Tibial nerve (tissue), 4 donors: ENCODE results near the gene PRKCD. TPM values are rescaled to one million over a fixed set of nuclear protein-coding genes. Genes with fewer than 3 reads are reported as not detected.
A peak's percentile ranks its signal among the peaks of the same experiment; 100 is the strongest.

Experiments
- DNase-seq, 2 donors: peaks; one replicate each; pipeline ENCODE4 v3.0.0-alpha.2; 2019; ENCODE audit warnings: low spot score in 2 of 2
- H3K27ac ChIP-seq, 4 donors: fragments of 200-600 bp; sonication (generic) in 3 of 4; one replicate each; pipeline ENCODE4 v1.5.1; 2017 to 2019; ENCODE audit warnings: mild to moderate bottlenecking in 1 of 4
- H3K27me3 ChIP-seq, 2 donors: fragments of 200-600 bp; sonication (generic) in 1 of 2; one replicate each; pipeline versions ENCODE4 v1.5.1 to v1.6.0; 2017 to 2019
- H3K36me3 ChIP-seq, 3 donors: fragments of 200-600 bp; sonication (generic); one replicate each; pipeline ENCODE4 v1.5.1; 2018 to 2019
- H3K4me1 ChIP-seq, 4 donors: fragments of 200-600 bp; sonication (generic) in 3 of 4; one replicate each; pipeline ENCODE4 v1.5.1; 2017 to 2019
- H3K4me3 ChIP-seq, 4 donors: fragments of 200-600 bp; sonication (generic) in 3 of 4; one replicate each; pipeline ENCODE4 v1.5.1; 2017 to 2019; ENCODE audit warnings: mild to moderate bottlenecking in 1 of 4, moderate library complexity in 1 of 4
- H3K9me3 ChIP-seq, 4 donors: fragments of 200-600 bp; sonication (generic) in 3 of 4; one replicate each; pipeline ENCODE4 v1.5.1; 2017 to 2019
- EP300 ChIP-seq, 2 donors: sonication (generic); formaldehyde crosslinking; IDR thresholded peaks; one replicate each; pipeline ENCODE4 v1.6.1; 2017; ENCODE audit warnings: antibody characterized with exemption in 2 of 2, mild to moderate bottlenecking in 1 of 2
- POLR2A ChIP-seq, 2 donors: fragments of 450-650 bp; IDR thresholded peaks; one replicate each; pipeline ENCODE4 v1.6.1; 2017; ENCODE audit warnings: antibody characterized with exemption in 2 of 2, mild to moderate bottlenecking in 2 of 2, moderate library complexity in 2 of 2
- WGBS, 2 donors: methylation state at CpG; one replicate each; pipeline ENCODE4 v1.1.5; 2018; 5-methylcytosine and 5-hydroxymethylcytosine counted together
- total RNA-seq, 4 donors: library from RNA; depleted of rRNA; stranded (reverse); fragments of >200 nt; gene quantifications; one replicate each; pipeline ENCODE4 v1.1.0, GENCODE V29; 2016
- TF ChIP-seq, protein P1 (sequence below), 5 experiments: fragments of 200-600 bp in 3 of 5; fragments of 450-650 bp in 2 of 5; sonication (generic) in 3 of 5; IDR thresholded peaks; one replicate each; pipeline ENCODE4 v1.5.1; 2016 to 2019; ENCODE audit warnings: antibody characterized with exemption in 5 of 5, mild to moderate bottlenecking in 3 of 5, moderate library complexity in 2 of 5

PRKCD gene
- total RNA-seq, 4 donors from 2014 or later: 13.5 to 30.6 (median 19.9) TPM

DNA sequence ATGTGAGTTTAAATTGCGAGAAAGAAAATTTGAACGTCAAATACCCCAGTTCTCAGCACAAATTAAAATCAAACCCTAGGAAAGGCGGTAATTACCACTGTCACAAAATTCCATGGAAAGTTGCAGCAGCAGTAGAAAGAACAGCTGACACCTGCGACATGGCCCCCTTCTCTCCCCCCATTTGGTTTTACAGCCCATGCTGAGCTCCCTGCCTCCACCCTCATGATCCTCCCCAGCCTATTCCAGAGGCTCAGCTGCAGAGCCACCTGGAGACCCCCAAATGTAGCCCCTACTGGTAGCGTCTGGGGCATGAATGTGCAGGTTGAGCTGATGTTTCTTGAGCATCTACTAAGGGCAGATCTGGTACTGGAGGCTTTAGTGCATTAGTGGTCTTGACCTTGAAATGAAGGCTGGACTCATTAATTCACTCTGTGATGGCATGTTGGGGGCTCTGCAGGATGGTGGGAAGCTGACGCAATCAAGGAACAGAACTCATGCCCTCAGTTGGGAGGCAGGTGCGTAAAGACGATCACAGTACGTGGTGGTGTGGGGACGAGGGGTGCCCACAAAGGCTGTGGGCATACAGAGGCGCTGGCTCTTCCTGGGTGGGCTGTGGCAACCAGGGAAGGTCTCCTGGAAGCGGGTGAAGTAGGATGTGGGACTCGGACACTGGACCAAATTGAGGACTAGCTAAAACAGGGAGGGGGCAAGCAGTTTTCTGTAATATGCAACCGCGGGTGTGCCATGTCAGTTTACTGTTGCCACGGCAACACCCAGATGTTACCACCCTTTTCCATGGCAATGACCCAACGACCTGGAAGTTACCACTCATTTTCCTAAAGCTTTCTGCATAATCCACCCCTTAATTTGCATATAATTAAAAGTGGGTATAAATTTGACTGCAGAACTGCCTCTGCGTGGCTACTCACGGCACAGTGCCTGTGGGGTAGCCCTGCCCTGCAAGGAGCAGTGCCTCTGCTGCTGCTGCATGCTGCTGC is 39.8 kb downstream of the PRKCD start:
- no peak overlapping the region for H3K27ac ChIP-seq
- no peaks in the 10 kb centered on the region for H3K36me3 ChIP-seq
- peaks cover 0 to 5% (median 0%) of the 10 kb centered on the region in 4 donors for H3K4me1 ChIP-seq
- TF ChIP-seq POLR2A (IDR thresholded peaks at IDR 0.05): no peak
- no peak for TF ChIP-seq EP300 (IDR thresholded peaks at IDR 0.05)
- TF ChIP-seq, protein P1, sequence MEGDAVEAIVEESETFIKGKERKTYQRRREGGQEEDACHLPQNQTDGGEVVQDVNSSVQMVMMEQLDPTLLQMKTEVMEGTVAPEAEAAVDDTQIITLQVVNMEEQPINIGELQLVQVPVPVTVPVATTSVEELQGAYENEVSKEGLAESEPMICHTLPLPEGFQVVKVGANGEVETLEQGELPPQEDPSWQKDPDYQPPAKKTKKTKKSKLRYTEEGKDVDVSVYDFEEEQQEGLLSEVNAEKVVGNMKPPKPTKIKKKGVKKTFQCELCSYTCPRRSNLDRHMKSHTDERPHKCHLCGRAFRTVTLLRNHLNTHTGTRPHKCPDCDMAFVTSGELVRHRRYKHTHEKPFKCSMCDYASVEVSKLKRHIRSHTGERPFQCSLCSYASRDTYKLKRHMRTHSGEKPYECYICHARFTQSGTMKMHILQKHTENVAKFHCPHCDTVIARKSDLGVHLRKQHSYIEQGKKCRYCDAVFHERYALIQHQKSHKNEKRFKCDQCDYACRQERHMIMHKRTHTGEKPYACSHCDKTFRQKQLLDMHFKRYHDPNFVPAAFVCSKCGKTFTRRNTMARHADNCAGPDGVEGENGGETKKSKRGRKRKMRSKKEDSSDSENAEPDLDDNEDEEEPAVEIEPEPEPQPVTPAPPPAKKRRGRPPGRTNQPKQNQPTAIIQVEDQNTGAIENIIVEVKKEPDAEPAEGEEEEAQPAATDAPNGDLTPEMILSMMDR (IDR thresholded peaks at IDR 0.05): no peak
- no peak for DNase-seq
- 81 to 83% methylated on average over 19 of the region's 19 CpGs for WGBS, 2 donors
- no peaks in the 10 kb centered on the region for H3K9me3 ChIP-seq
- H3K27me3 ChIP-seq: no peaks in the 10 kb centered on the region
- H3K4me3 ChIP-seq: no peak overlapping the region

DNA sequence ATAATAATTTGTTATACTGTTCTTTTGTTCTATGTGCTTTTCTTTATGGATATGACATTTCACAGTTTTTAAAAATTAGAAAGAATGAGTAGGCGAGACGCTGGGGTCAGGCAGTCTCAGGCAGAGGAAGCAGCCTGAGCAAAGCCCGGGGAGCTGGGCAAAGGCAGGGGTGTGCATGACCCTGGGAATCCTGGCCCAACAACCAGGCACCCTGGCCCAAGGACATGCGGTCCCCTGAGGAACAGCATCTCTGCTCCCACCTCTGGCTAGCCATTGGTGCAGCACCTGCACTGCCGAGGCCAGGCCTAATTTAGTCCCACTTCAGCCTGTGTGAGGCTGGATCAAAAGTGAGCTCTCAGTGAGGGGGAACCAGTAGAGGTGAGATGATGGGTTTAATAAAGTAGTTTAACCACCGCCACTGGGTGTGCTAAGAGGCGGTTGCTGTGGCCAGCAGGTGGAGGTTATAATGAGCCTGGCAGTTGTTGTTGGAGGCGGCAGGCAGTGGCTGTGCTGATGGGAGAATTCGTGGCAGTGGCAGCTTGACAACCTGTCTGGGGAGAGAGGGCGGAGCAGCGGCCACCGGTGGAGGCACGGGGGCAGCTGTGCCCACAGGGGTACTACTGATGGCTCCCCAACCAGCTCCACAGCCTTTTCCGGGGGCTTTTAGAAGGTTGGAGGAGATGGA is 41.5 kb downstream of the PRKCD start:
- TF ChIP-seq EP300 (IDR thresholded peaks at IDR 0.05) (no peak), POLR2A (IDR thresholded peaks at IDR 0.05) (no peak)
- TF ChIP-seq, protein P1 (IDR thresholded peaks at IDR 0.05): no peak
- no peak for DNase-seq
- H3K9me3 ChIP-seq: no peaks in the 10 kb centered on the region

DNA sequence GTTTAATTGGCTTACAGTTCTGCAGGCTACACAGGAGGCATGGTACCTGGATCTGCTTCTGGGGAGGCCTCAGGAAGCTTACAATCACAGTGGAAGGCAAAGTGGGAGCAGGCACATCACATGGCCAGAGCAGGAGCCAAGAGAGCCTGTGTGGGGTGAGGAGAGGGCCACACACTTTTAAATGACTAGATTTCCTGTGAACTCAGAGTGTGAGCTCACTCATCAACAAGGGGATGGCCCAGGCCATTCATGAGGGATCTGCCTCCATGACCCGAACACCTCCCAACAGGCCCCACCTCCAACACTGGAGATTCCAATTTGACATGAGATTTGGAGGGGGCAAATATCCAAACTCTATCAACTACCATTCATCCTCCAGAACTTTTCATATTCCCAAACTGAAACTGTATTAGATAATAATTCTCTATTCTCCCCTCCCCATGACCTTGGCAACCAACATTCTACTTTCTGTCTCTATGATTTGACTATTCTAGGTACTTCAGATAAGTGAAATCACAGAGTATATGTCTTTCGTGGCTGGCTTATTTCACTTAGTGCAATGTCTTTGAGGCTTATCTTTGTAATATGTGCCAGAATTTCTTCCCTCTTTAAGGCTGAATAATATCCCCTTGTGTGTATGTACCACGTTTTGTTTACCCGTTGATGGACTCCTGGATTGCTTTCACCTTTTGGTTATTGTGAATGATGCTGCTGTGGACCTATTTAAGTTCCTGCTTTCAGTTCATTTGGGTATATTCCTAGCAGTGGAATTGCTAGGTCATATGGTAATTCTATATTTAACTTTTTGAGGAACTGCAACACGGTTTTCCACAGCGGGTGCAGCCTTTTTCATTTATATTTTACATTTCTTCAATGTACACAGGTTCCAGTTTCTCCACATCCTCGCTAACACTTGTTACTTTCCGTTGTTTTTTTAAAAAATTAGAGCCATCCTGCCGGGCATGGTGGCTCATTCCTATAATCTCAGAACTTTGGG is 51.0 kb downstream of the PRKCD start:
- Histone ChIP-seq H3K36me3 (no peaks in the 10 kb centered on the region), H3K4me1 (no peaks in the 10 kb centered on the region), H3K27ac (no peak overlapping the region), H3K27me3 (no peaks in the 10 kb centered on the region), H3K4me3 (no peak overlapping the region), H3K9me3 (peaks cover 0 to 7% (median 0%) of the 10 kb centered on the region in 4 donors)
- TF ChIP-seq, protein P1 (IDR thresholded peaks at IDR 0.05): no peak
- TF ChIP-seq EP300 (IDR thresholded peaks at IDR 0.05): peak in 1 of 2 donors; percentile 11
- TF ChIP-seq POLR2A (IDR thresholded peaks at IDR 0.05): no peak
- no peak for DNase-seq
- 71 to 78% methylated on average over 9 of the region's 9 CpGs for WGBS, 2 donors

More for the DNA sequence above, 41.5 kb downstream of the PRKCD start:
- Histone ChIP-seq H3K4me3 (no peak overlapping the region), H3K27me3 (no peaks in the 10 kb centered on the region), H3K27ac (no peak overlapping the region), H3K36me3 (no peaks in the 10 kb centered on the region), H3K4me1 (no peaks in the 10 kb centered on the region)
- WGBS, 2 donors: 72% methylated on average over 13 to 14 of the region's 14 CpGs

- Histone ChIP-seq H3K27ac (no peak overlapping the region), H3K4me1 (no peaks in the 10 kb centered on the region), H3K36me3 (no peaks in the 10 kb centered on the region), H3K27me3 (no peaks in the 10 kb centered on the region), H3K9me3 (peaks cover 0 to 6% (median 0%) of the 10 kb centered on the region in 4 donors), H3K4me3 (no peak overlapping the region)
- DNase-seq: no peak
- TF ChIP-seq EP300 (IDR thresholded peaks at IDR 0.05) (no peak), POLR2A (IDR thresholded peaks at IDR 0.05) (no peak)
- TF ChIP-seq, protein P1 (IDR thresholded peaks at IDR 0.05): no peak
- 86 to 89% methylated on average over 7 of the region's 7 CpGs for WGBS, 2 donors
These were observed 52.3 kb downstream of the PRKCD start for GRCh38 chr3:53213276-53213675.
